NCI-H2227 treated with DMSO at 0.1 percent for 48 hours (cell line): ENCODE data around the gene OR10P1.

Source experiments
- DNase-seq: peaks from one replicate; lab custom pipeline; 2025; lab: John Stamatoyannopoulos, UW

Gene OR10P1

DNA sequence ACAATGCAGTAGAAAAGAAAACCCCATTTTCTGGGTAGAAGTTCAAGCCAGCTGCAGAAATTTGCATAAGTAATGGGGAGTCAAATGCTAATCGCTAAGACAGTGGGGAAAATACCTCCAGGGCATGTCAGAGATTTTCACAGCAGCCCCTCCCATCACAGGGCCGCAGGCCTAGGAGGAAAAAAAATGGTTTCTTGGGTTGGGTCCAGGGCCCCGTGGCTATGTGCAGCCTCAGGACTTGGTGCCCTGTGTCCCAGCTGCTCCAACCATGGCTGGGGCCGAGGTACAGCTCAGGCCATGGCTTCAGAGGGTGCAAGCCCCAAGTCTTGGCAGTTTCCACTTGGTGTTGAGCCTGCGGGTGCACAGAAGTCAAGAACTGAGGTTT is 14.6 kb downstream of the OR10P1 start:
- no peak for DNase-seq

DNA sequence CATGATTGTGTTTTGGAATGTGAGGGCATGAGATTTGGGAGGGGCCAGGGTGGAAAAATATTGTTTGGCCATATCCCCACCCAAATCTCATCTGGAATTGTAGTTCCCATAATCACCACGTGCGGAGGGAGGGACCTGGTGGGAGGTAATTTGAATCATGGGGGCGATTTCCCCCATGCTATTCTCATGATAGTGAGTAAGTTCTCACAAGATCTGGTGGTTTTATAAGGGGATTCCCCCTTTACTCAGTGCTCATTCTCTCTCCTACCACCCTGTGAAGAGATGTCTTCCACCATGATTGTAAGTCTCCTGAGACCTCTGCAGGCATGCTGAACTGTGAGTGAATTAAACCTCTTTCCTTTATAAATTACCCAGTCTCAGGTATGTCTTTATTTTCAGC is 15.7 kb downstream of the OR10P1 start:
- DNase-seq = no peak

DNA sequence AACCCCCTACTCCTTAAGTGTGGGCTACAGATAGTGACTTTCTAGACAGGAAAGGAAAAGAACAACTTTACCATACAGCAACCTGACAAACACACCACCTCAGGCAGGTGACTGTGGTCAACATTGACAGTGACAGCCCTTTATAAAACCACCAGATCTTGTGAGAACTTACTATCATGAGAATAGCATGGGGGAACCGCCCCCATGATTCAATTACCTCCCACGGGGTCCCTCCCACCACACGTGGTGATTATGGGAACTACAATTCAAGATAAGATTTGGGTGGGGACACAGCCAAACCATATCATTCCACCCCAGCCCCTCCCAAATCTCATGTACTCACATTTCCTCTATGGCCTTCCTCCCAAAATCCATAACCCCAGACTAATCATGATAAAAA is 16.3 kb downstream of the OR10P1 start:
- DNase-seq = no peak

DNA sequence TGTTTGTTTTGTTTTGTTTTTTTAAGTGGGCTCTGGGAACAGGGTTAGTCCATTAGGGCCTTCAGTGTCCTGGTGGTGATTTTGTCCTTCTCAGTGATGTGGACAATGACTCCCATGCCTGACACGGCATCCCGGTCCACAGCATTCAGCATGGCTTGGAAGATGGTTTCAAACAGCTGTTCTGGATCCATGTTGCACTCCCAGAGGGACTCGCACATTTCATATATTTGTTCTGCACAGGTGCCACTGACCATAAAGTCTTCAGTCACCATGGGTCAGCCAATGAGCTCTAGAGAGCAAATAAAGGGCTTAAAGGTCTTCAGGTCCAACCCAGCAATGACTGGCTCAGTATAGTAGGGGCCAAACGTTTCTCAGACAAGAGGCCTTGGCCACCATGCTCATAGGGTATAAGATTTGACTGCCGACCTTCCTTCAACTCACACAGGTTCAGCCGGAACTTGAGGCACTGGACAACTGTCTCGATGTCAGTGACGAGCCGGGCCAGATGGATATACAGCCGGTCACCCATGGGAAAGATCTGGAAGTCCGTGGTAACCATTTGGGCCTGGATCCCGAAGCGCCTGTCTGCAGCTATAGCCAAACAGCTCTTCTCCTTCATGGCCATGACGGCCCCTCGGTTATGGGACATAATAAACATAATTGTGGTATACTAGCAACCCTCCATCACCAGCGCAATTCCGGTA is 18.0 kb downstream of the OR10P1 start:
- no peak for DNase-seq

DNA sequence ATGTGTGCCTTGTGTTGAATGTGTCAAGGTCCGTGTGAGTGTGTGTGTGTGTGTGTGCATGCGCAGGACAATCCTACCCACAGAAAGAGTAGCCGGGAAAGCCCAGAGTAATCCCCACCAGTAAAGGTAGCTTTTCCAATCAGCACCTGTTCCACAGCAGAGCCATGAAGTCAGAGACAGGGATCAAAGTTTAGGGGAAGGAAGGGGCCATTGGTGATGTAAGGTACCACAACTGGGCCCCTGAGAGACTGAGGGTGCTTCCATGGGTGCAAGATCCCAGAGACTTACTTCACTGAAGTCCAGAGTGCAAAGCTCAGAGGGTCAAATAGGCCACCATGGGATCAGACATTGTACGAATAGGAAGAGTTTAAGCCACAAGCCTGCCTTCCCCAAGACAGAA is 20.5 kb downstream of the OR10P1 start:
- DNase-seq = no peak

DNA sequence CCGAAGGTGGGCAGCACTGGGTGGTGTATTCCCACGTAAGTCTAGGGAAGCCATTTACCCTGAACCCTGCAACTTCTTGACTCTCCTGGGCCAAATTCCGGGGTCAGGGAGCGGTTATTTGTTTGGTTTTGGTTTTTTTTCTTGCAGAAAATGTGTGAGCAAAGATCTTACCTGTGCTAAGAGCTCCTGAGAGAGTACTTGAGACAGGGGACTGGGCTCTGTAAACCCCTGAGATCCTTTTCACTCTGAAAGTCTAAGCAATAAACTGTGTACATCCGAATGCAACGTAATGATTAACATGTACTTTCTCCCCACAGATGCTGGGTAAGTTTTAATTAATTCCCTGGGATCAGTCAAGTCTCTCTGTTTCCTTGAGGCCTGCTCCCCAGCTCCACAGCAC is 21.5 kb downstream of the OR10P1 start:
- DNase-seq = no peak

DNA sequence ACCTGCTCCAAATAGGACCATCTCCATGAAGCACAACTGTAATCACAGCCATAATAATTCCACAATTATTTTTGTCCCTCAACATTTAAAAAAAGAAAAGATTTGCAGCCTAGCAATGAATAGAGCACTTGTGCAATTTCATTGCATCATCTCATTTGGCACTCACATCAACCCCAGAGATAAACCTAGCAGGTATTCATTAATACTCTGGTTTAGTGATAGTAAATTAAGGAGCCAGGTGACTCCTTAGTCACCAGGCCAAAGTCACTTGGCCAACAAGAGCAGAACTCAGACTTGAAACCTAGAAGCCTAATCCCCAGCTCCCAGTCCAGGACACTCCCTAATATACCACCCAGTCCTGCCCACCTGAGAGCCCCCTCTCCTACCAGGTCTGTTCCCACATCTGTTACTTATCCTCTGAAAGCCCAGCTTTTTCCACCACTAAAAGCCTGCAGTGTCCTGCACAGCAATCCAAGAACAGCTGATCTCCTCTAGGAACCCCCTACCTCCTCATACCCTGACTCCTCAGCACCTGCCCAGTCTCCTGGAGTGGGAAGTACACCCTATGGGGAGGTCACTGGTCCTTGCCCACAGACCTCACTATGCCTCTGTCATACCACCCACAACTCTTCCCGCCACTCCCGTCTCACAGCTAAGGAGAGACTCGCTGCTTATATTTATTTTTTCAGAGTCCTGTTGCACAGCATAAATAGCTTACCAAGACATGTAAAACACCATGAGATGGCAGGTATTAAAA is 22.1 kb downstream of the OR10P1 start:
- DNase-seq = no peak

DNA sequence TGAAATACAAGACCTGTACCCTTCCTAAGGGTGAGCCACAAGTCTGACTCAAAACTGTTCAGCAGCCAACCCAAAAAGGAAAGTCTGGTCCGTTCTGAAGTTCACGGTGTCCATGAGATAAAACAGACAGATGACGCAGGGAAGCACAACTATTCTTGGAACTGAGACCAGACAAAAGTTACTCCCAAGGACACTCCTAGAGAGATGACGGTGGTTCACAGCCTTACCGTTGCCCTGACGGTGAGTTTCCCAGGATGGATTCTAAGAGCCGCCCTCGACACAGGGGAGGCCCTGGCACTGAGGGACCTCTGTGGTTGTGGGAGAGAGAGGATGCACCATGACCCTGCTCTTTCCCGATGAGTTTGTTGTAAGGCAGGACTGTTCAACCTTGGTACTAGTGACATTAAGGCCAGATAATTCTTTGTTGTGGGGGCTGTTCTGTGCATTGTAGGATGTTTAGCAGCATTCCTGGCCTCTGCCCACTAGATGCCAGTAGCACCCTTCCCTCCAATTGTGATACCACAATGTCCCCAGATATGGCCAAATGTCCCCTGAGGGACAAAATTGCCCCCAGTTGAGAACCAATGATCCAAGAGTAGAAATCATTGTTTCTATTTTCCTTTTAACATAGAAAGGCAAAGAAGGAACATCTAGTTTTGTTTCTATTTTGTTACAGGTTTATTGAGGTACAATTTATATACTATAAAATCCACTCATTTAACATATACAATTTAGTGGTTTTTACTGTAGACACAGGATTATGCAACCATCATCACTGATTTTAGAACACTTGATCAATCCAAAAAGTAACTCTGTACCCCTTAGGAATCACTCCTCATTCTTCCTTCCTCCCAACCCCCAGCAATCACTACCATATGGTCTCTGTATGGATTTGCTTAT is 23.0 kb downstream of the OR10P1 start:
- no peak for DNase-seq

DNA sequence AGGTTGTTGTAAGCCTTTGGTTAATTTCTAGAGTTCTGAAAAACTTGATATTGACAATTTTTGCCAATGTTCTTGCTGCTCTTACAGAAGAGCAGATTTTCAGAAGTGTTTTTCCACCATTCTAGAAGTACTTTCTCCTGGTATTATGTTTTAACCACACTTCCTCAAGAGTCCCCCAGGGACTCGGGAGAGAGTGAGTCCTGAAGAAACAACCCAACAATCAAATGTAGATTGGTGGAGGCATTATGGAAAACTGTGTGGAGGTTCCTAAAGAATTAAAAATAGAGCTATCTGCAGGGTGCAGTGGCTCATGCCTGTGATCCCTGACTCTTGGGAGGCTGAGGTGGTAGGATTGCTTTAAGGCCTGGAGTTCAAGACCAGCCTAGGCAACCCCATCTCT is 26.7 kb downstream of the OR10P1 start:
- DNase-seq = no peak

DNA sequence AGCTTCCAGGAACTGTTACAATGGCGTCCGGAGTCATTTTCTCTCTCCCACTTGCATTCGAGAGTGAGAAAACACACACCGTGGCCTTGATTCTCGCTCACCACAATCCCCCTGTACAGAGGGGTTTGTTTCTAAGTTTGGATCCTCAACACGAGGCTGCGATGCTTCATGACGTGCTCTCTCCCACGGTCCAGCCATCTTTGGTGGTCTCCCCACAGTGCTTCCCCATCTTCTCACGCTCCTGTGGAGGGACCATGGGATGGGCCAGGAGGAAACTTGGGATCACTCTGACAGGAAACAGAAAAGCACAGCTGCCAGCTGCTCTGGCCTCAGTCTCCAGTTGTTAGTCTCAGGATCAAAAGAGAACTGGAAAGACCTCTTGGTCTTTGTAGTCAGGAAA is 28.1 kb downstream of the OR10P1 start:
- DNase-seq = no peak

DNA sequence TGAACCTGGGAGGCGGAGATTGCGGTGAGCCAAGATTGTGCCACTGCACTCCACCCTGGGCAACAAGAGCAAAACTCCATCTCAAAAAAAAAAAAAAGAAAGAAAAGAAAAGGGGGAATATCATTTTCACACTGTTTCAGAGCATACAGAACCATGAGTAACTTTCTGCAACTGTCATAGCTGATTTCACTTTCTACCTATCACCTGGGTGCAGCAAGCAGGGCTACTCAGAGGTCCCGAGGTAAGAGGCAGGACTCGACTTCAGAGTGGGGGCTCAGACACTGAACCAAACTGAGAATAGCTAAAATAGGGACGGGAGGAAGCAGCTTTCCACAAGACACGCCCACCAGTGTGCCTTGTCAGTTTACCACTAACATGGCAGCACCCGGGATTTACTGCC is 29.8 kb downstream of the OR10P1 start:
- DNase-seq = no peak

DNA sequence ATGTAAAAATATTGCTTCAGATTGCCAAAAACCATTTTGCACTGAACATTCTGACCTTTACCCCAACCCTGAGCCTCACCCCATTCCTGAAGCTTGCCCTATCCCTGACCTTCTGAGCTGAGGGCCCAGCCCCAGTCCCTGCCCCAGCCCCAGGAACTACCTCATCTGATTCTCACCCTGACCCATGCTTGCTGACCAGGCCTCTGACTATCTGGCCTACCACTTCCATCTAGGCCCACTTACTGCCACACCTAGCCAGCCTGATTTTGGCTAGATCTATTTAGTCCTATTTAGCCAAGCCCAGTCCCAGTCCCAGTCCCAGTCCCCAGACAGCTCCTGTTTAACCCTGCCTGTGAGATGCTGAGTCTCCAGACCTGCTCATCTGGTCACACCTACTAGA is 33.6 kb downstream of the OR10P1 start:
- no peak for DNase-seq

DNA sequence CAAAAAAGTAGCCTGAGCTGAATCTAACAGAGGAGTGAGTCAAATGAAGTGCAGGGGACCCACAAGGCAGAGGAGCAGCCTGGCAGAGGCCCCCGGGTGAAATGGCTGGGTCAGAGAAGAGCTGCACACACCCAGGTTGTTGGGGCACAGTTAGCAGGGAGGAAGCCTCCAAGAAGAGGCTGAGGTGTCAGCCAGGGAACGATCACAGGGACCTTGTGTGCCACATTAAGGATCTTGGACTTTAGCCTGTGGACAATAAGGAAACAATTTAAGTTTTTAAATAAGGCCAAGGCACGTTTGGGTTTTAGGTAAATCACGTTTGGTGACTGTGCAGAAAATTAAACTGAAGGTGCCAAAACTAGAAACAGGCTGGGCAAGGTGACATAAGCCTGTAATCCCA is 35.1 kb downstream of the OR10P1 start:
- no peak for DNase-seq

DNA sequence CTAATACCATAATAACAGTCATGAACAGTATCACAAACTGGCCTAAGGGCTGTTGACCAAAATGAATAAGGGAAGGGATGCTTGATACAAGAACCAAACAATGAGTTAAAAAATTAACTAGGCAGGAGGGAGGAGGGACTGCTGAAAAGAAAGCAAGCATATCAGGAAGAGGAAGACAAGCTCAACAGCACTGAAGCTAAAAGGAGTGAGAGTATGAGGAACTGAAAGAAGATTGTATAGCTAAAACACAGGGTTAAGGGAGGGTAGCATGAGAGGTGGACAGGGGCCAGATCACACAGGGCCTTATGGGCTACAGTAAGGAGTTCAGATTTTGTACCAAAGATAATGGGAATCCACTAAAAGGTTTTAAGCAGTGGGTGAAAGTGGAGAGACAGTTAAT is 36.9 kb downstream of the OR10P1 start:
- no peak for DNase-seq

DNA sequence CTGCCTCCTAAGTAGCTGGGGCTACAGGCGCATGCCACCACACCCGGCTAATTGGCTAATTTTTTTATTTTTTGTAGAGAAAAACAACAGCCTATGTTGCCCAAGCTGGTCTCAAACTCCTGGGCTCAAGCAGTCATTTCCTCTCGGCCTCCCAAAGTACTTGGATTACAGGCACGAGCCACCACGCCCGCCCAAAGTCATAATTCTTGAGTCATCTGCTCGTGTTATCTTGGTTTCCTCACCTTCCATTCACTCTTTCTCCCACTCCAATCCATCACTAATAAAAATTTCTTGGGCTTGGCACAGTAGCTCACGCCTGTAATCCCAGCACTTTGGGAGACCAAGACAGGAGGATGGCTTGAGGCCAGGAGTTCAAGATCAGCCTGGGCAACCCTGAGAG is 39.0 kb downstream of the OR10P1 start:
- DNase-seq = no peak

DNA sequence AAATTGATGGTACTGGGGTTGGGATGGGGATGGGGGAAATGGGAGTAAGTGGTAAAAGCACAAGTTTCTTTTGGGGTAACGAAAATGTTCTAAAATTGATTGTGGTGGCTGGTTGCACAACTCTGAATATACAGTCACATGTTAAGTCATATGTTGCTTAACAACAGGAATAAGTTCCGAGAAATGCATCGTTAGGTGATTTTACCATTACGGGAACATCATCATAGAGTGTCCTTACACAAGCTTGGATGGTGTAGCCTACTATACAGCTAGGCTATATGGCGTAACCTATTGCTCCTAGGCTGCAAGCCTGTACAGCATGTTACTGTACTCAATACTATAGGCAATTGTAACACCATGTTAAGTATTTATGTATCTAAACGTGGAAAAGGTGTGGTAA is 40.0 kb downstream of the OR10P1 start:
- DNase-seq = no peak

DNA sequence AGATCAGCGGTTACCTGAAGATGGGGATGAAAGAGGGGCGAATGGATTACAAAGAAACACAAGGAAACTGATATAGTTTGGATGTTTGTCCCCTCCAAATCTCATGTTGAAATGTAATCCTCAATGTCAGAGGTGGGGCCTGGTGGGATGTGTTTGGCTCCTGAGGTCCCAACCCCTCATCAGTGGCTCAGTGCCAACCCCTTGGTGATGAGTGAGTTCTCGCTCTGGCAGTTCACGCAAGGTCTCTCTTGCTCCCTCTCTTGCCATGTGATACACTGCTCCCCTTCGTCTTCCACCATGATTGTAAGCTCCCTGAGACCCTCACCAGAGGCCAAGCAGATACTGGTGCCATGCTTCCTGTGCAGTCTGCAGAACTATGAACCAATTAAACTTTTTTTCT is 43.0 kb downstream of the OR10P1 start:
- DNase-seq = no peak

DNA sequence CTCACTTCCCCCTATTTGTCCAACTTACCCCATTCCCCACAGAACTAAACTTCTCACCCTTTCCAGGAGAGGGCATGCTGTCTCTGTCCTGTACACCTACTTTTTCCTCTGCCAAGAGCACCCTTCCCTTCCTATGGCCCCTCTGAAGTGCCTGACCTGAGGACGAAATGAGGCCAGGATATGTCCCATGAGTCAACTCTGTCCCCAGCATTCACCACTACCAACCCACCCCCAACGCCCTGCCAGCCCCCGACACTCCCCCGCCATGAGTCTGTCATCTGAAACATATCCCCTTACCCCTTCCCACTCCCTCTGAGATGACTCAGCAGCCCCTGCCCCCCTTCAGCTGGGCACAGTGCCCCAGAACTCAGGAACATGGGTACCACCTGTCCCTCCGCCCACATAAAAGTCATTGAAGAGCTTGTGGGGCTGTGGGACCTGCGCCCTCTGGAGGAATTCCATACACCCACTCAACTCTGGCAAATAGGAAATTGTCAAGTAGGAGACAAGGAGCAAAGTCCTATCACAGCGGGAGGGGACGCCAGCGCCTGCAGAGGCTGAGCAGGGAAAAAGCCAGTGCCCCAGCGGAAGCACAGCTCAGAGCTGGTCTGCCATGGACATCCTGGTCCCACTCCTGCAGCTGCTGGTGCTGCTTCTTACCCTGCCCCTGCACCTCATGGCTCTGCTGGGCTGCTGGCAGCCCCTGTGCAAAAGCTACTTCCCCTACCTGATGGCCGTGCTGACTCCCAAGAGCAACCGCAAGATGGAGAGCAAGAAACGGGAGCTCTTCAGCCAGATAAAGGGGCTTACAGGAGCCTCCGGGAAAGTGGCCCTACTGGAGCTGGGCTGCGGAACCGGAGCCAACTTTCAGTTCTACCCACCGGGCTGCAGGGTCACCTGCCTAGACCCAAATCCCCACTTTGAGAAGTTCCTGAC is 44.7 kb downstream of the OR10P1 start:
- DNase-seq = peak; percentile 31

DNA sequence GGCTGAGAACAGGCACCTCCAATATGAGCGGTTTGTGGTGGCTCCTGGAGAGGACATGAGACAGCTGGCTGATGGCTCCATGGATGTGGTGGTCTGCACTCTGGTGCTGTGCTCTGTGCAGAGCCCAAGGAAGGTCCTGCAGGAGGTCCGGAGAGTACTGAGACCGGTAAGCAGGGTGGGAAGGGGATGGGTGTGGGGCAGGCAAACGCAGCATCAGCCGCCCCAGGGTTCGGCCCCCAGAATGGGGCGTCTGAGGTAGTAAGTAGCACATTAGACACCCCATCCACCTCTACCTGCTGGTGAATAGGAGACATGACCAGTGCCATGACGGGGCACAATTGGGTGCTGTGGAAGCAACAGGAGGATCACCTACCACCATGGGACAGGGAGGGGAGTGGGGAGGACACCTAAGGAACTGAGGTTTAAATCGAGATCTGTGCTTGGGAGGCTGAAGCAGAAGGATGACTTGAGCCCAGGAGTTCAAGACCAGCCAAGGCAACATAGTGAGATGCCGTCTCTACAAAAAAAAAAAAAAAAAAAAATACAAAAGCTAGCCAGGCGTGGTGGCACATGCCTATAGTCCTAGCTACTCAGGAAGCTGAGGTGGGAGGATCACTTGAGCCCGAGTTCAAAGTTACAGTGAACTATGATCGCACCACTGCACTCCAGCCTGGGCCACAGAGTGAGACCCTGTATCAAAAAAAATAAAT is 45.5 kb downstream of the OR10P1 start:
- no peak for DNase-seq

DNA sequence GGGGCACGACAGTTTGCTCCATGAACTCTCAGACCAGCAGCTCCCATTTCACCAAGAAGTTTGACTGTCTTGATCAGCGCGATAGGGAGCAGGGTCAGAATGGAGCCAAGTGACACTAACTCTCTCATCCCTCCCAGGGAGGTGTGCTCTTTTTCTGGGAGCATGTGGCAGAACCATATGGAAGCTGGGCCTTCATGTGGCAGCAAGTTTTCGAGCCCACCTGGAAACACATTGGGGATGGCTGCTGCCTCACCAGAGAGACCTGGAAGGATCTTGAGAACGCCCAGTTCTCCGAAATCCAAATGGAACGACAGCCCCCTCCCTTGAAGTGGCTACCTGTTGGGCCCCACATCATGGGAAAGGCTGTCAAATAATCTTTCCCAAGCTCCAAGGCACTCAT is 47.0 kb downstream of the OR10P1 start:
- DNase-seq = no peak

DNA sequence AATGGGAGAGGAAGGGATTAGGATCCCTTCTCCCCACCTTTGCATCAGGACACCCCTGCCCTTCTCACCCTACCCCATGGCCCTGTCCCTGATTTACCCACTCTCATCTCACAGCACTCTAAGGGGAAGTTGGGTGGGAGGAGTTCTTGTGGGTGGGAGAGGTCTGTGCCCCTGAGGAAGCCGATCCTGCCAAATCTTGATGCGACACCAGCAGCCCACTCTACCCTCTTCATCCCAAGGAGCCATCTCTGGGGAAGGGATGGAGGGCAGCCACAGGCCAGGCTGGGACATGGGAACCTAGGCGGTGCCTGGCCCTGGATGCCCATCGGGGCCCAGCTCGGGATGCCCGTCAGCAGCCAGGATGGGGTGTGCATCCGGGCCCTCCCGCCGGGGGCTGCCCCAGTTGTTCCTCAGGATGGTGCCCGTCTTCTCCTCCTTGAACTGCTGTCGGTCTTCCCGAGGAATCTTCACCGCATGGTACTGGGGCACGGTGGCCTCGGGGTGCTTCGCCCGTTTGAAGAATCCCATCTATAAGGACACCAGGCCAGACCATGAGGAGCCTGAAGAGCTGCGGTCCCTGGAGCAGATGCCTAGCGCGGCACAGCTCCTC is 48.2 kb downstream of the OR10P1 start:
- DNase-seq = no peak
